ENCODE results near the gene NIN. TPM values are rescaled to one million over a fixed set of nuclear protein-coding genes. Genes with fewer than 3 reads are reported as not detected.

The NIN gene
- total RNA-seq, 5 donors from 2014 or later (not counting 1 experiment from before 2014, with no cell fraction given) = 92.8 to 141 (median 106) TPM

GRCh38 chr14:50756300-50756699, 74.7 kb downstream of the NIN start:
- Histone ChIP-seq H3K4me1 (ENCODE audit: control insufficient read depth in 1 of 2, extremely low read depth in 1 of 2, insufficient read depth in 2 of 2, low read length in 2 of 2) (no peaks in the 10 kb centered on the region), H3K36me3 (ENCODE audit: control insufficient read depth in 2 of 2, extremely low read depth in 1 of 2, insufficient read depth in 1 of 2, low read length in 1 of 2) (peaks cover 16 to 83% of the 10 kb centered on the region in 2 donors), H3K27ac (ENCODE audit: low read length) (no peak overlapping the region), H3K9me3 (no peaks in the 10 kb centered on the region), H3K27me3 (replicated peaks in 1 of 2; ENCODE audit: control insufficient read depth in 2 of 2, extremely low read depth in 1 of 2, insufficient read depth in 2 of 2, low read length in 1 of 2) (no peaks in the 10 kb centered on the region), H3K4me3 (ENCODE audit: control insufficient read depth in 1 of 2, extremely low read depth in 1 of 2, low read length in 1 of 2) (no peak overlapping the region)
- no peak for ATAC-seq (replicated peaks in 1 of 4)
- Mint-ChIP-seq H3K9me3 (no peaks in the 10 kb centered on the region), H3K27me3 (no peaks in the 10 kb centered on the region), H3K36me3 (peaks cover 44% of the 10 kb centered on the region), H3K4me3 (no peak overlapping the region), H3K27ac (no peak overlapping the region), H3K4me1 (peaks cover 0 to 4% (median 0%) of the 10 kb centered on the region in 3 donors)
- POLR2A ChIA-PET = interaction anchor here in 1 of 2 donors (1.2 kb wide), 1 partner anchor 19 kb away, joined by 4 read pairs; no protein-coding TSS in a partner anchor
- CTCF ChIA-PET = interaction anchor here in 1 of 2 donors (1.3 kb wide), 1 partner anchor 13 kb away, joined by 3 read pairs; no protein-coding TSS in a partner anchor
- DNase-seq = peak in 1 of 35 experiments; percentile 14
- WGBS (ENCODE audit: insufficient coverage) = 72% methylated on average over 4 of the region's 8 CpGs

DNA sequence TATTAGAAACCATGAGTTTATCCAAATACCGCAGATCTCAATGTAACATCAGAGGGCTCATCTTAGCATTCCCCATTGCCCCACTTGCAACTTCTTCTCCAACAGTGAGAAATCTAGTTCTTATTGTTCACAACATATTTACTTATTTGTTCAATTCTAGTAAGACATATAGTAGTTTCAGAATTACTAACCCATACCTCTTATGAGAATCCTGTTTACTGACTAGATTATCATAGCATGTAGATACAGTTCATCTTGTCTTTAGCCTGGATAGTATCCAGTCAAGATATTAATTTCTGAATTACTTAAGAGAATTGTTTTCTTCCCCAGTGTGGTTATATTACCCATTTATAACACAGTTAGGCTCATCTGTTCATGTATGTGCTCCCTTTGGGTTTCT, 80.6 kb downstream of the NIN start:
- no CpG with 5 or more reads among the region's 1 CpG for WGBS (ENCODE audit: insufficient coverage)
- Mint-ChIP-seq H3K36me3 (peaks cover 73% of the 10 kb centered on the region), H3K9me3 (no peaks in the 10 kb centered on the region), H3K27me3 (no peaks in the 10 kb centered on the region), H3K4me3 (no peak overlapping the region), H3K27ac (peak overlapping the region in 1 of 2 donors; percentile 41), H3K4me1 (peaks cover 3 to 14% (median 14%) of the 10 kb centered on the region in 3 donors)
- Histone ChIP-seq H3K27me3 (replicated peaks in 1 of 2; ENCODE audit: control insufficient read depth in 2 of 2, extremely low read depth in 1 of 2, insufficient read depth in 2 of 2, low read length in 1 of 2) (no peaks in the 10 kb centered on the region), H3K4me3 (ENCODE audit: control insufficient read depth in 1 of 2, extremely low read depth in 1 of 2, low read length in 1 of 2) (no peak overlapping the region), H3K9me3 (no peaks in the 10 kb centered on the region), H3K36me3 (ENCODE audit: control insufficient read depth in 2 of 2, extremely low read depth in 1 of 2, insufficient read depth in 1 of 2, low read length in 1 of 2) (peaks cover 10 to 72% of the 10 kb centered on the region in 2 donors), H3K27ac (ENCODE audit: low read length) (no peak overlapping the region), H3K4me1 (ENCODE audit: control insufficient read depth in 1 of 2, extremely low read depth in 1 of 2, insufficient read depth in 2 of 2, low read length in 2 of 2) (no peaks in the 10 kb centered on the region)
- ChIA-PET POLR2A (no interaction called here), CTCF (interaction anchor here in 1 of 2 donors (0.8 kb wide), 1 partner anchor 982 kb away, joined by 3 read pairs; no protein-coding TSS in a partner anchor)
- ATAC-seq (replicated peaks in 1 of 4) = no peak
- DNase-seq = no peak

DNA sequence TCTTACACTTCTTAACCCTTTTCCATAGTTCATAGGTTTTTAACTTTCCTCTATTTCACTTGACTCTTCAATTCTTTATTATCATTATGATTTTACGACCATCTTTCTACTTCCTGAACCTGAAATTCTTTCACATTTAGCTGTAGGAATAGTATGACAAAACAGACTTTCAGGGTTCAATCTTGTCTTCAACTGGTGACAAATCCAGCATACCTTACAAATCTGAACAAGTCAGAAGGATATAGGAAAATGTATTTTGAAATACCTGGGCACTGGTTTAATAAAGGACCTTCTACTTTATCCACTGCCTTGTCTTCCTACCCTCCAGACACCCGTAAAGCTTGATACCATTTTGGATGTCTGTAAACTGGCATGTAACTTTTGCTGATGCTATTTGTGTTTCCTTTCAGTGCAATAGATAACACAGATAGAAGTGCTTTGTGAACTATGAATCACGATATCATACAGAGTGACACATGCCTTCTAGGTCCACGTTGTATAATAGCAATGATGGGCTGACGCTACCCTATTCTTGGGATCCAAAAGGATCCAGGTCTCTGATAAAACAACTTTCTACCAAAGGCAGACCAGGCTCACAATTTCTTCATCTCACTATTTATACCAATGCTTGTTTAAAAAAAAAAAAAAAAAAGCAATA, 85.4 kb downstream of the NIN start:
- no peak overlapping the region for H3K4me3 ChIP-seq (ENCODE audit: control insufficient read depth in 1 of 2, extremely low read depth in 1 of 2, low read length in 1 of 2)
- H3K9me3 ChIP-seq = no peaks in the 10 kb centered on the region
- Mint-ChIP-seq H3K36me3 (peaks cover 66% of the 10 kb centered on the region), H3K4me1 (peaks cover 8 to 20% (median 11%) of the 10 kb centered on the region in 3 donors), H3K4me3 (no peak overlapping the region), H3K9me3 (no peaks in the 10 kb centered on the region), H3K27me3 (no peaks in the 10 kb centered on the region), H3K27ac (peak overlapping the region in 1 of 2 donors; percentile 7)
- peaks cover 10 to 72% of the 10 kb centered on the region in 2 donors for H3K36me3 ChIP-seq (ENCODE audit: control insufficient read depth in 2 of 2, extremely low read depth in 1 of 2, insufficient read depth in 1 of 2, low read length in 1 of 2)
- H3K27me3 ChIP-seq (replicated peaks in 1 of 2; ENCODE audit: control insufficient read depth in 2 of 2, extremely low read depth in 1 of 2, insufficient read depth in 2 of 2, low read length in 1 of 2) = no peaks in the 10 kb centered on the region
- DNase-seq (no peak), ATAC-seq (replicated peaks in 1 of 4) (no peak)
- 90% methylated on average over 2 of the region's 5 CpGs for WGBS (ENCODE audit: insufficient coverage)
- ChIA-PET POLR2A (no interaction called here), CTCF (interaction anchor here in 1 of 2 donors (0.6 kb wide), 1 partner anchor 9 kb away, joined by 3 read pairs; no protein-coding TSS in a partner anchor)
- H3K4me1 ChIP-seq (ENCODE audit: control insufficient read depth in 1 of 2, extremely low read depth in 1 of 2, insufficient read depth in 2 of 2, low read length in 2 of 2) = peaks cover 0 to 3% of the 10 kb centered on the region in 2 experiments
- H3K27ac ChIP-seq (ENCODE audit: low read length) = no peak overlapping the region

GRCh38 chr14:50744231-50744630, 86.7 kb downstream of the NIN start:
- Mint-ChIP-seq H3K27ac (no peak overlapping the region), H3K4me1 (peaks cover 6 to 24% (median 14%) of the 10 kb centered on the region in 3 donors), H3K9me3 (no peaks in the 10 kb centered on the region), H3K27me3 (no peaks in the 10 kb centered on the region), H3K4me3 (no peak overlapping the region), H3K36me3 (peaks cover 60% of the 10 kb centered on the region)
- ATAC-seq (replicated peaks in 1 of 4) = no peak
- H3K27ac ChIP-seq (ENCODE audit: low read length) = no peak overlapping the region
- DNase-seq = no peak
- no peaks in the 10 kb centered on the region for H3K9me3 ChIP-seq
- peaks cover 10 to 74% of the 10 kb centered on the region in 2 donors for H3K36me3 ChIP-seq (ENCODE audit: control insufficient read depth in 2 of 2, extremely low read depth in 1 of 2, insufficient read depth in 1 of 2, low read length in 1 of 2)
- H3K4me1 ChIP-seq (ENCODE audit: control insufficient read depth in 1 of 2, extremely low read depth in 1 of 2, insufficient read depth in 2 of 2, low read length in 2 of 2) = peaks cover 0 to 8% of the 10 kb centered on the region in 2 experiments
- ChIA-PET CTCF (interaction anchor here (0.5 to 1.1 kb wide), 2 partner anchors 12 to 116 kb away, joined by 3 to 4 read pairs; no protein-coding TSS in a partner anchor), POLR2A (interaction anchor here in 1 of 2 donors (0.6 kb wide), 1 partner anchor 90 kb away, joined by 3 read pairs; no protein-coding TSS in a partner anchor)
- WGBS (ENCODE audit: insufficient coverage) = no CpG with 5 or more reads among the region's 3 CpGs
- no peak overlapping the region for H3K4me3 ChIP-seq (ENCODE audit: control insufficient read depth in 1 of 2, extremely low read depth in 1 of 2, low read length in 1 of 2)
- no peaks in the 10 kb centered on the region for H3K27me3 ChIP-seq (replicated peaks in 1 of 2; ENCODE audit: control insufficient read depth in 2 of 2, extremely low read depth in 1 of 2, insufficient read depth in 2 of 2, low read length in 1 of 2)

GRCh38 chr14:50741567-50741966, 89.4 kb downstream of the NIN start:
- no peaks in the 10 kb centered on the region for H3K9me3 ChIP-seq
- DNase-seq (no peak), ATAC-seq (replicated peaks in 1 of 4) (no peak)
- no CpG with 5 or more reads among the region's 3 CpGs for WGBS (ENCODE audit: insufficient coverage)
- H3K4me3 Mint-ChIP-seq = no peak overlapping the region
- CTCF ChIA-PET = no interaction called here
- H3K27me3 Mint-ChIP-seq = no peaks in the 10 kb centered on the region
- H3K9me3 Mint-ChIP-seq = no peaks in the 10 kb centered on the region
- POLR2A ChIA-PET = no interaction called here
- no peak overlapping the region for H3K27ac ChIP-seq (ENCODE audit: low read length)
- H3K36me3 Mint-ChIP-seq = peaks cover 57% of the 10 kb centered on the region
- H3K4me3 ChIP-seq (ENCODE audit: control insufficient read depth in 1 of 2, extremely low read depth in 1 of 2, low read length in 1 of 2) = no peak overlapping the region
- H3K27ac Mint-ChIP-seq = peak overlapping the region; percentile 29 to 67
- peaks cover 7 to 81% of the 10 kb centered on the region in 2 donors for H3K36me3 ChIP-seq (ENCODE audit: control insufficient read depth in 2 of 2, extremely low read depth in 1 of 2, insufficient read depth in 1 of 2, low read length in 1 of 2)
- no peaks in the 10 kb centered on the region for H3K27me3 ChIP-seq (replicated peaks in 1 of 2; ENCODE audit: control insufficient read depth in 2 of 2, extremely low read depth in 1 of 2, insufficient read depth in 2 of 2, low read length in 1 of 2)
- peaks cover 0 to 20% (median 13%) of the 10 kb centered on the region in 3 donors for H3K4me1 Mint-ChIP-seq
- H3K4me1 ChIP-seq (ENCODE audit: control insufficient read depth in 1 of 2, extremely low read depth in 1 of 2, insufficient read depth in 2 of 2, low read length in 2 of 2) = peaks cover 0 to 8% of the 10 kb centered on the region in 2 experiments

DNA sequence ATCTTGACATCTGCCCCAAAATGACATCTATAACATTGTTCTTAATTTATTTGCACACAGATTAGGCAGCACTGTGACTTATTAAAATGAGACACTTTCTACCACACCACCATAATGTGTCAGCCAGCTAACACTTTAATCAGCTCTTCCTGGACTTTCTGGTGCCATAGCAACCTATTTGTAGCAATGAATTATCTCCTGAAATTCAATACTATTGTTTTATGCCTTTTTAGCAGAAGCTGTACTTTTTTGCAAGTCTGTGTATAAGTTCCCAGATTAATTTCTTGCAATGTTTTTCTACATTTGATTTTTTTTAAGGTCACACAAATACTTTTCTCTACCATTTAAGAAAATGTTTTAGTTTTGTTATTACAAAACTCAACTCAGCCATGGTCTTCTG, 90.1 kb downstream of the NIN start:
- ATAC-seq (replicated peaks in 1 of 4) (no peak), DNase-seq (no peak)
- H3K36me3 Mint-ChIP-seq = peaks cover 55% of the 10 kb centered on the region
- POLR2A ChIA-PET = interaction anchor here in 1 of 2 donors (0.5 kb wide), 1 partner anchor 227 kb away, joined by 4 read pairs; no protein-coding TSS in a partner anchor
- H3K4me3 ChIP-seq (ENCODE audit: control insufficient read depth in 1 of 2, extremely low read depth in 1 of 2, low read length in 1 of 2) = no peak overlapping the region
- H3K27me3 ChIP-seq (replicated peaks in 1 of 2; ENCODE audit: control insufficient read depth in 2 of 2, extremely low read depth in 1 of 2, insufficient read depth in 2 of 2, low read length in 1 of 2) = no peaks in the 10 kb centered on the region
- no peaks in the 10 kb centered on the region for H3K9me3 Mint-ChIP-seq
- no peaks in the 10 kb centered on the region for H3K9me3 ChIP-seq
- no peak overlapping the region for H3K27ac ChIP-seq (ENCODE audit: low read length)
- H3K36me3 ChIP-seq (ENCODE audit: control insufficient read depth in 2 of 2, extremely low read depth in 1 of 2, insufficient read depth in 1 of 2, low read length in 1 of 2) = peaks cover 7 to 80% of the 10 kb centered on the region in 2 donors
- H3K27me3 Mint-ChIP-seq = no peaks in the 10 kb centered on the region
- peak overlapping the region; percentile 78 to 85 for H3K27ac Mint-ChIP-seq
- CTCF ChIA-PET = interaction anchor here in 1 of 2 donors (1.4 kb wide), 1 partner anchor 119 kb away, joined by 8 read pairs; no protein-coding TSS in a partner anchor
- peaks cover 0 to 20% (median 13%) of the 10 kb centered on the region in 3 donors for H3K4me1 Mint-ChIP-seq
- H3K4me1 ChIP-seq (ENCODE audit: control insufficient read depth in 1 of 2, extremely low read depth in 1 of 2, insufficient read depth in 2 of 2, low read length in 2 of 2) = peaks cover 0 to 8% of the 10 kb centered on the region in 2 experiments
- peak overlapping the region in 1 of 3 donors; percentile 9 for H3K4me3 Mint-ChIP-seq
